Left ventricle myocardium superior (tissue), 1 donor: ENCODE results near the gene LYZL2. TPM values are rescaled to one million over a fixed set of nuclear protein-coding genes. Genes with fewer than 3 reads are reported as not detected.
A peak's percentile ranks its signal among the peaks of the same experiment; 100 is the strongest.
"Not testable (repeated sequence)": the region's sequence is repeated elsewhere in the genome, so short reads cannot be mapped to it uniquely, and the experiment has no call there.

ENCODE experiments used
- ATAC-seq: fragments of 200-7000 bp; cut with Tn5 transposase; one replicate; pipeline ENCODE4 v1.9.1; 2020; ENCODE audit warnings: mild to moderate bottlenecking, moderate library complexity
- DNase-seq: peaks from one replicate; pipeline ENCODE4 v3.0.0-alpha.2; 2020
- intact Hi-C: fragments of 100-400 bp; cut with micrococcal nuclease; formaldehyde crosslinking; loops from one replicate; pipeline ENCODE4 v1.11.0; 2022
- total RNA-seq: library from RNA; stranded (reverse); fragmentation: NEBNext Ultra II Directional; extraction: Animal tissue kit (Norgen Biotek cat#: 25700); gene quantifications from one replicate; pipeline ENCODE4 v1.2.1, GENCODE V29; 2021
- donor health status: DM: no; HTN: yes; CAD: no; lungs with severe emphysema.

The LYZL2 gene
- total RNA-seq, 1 donor from 2014 or later = not detected

- intact Hi-C loops = not testable (repeated sequence)
- peak; percentile 84 for ATAC-seq
- peak; percentile 72 for DNase-seq
Measured at GRCh38 chr10:30643557-30644199, 14.1 kb upstream of the LYZL2 start.

- intact Hi-C loops, ATAC-seq, DNase-seq: not testable (repeated sequence)
Measured at GRCh38 chr10:30642856-30643255, 13.3 kb upstream of the LYZL2 start.

GRCh38 chr10:30639946-30640786 lies 10.6 kb upstream of the LYZL2 start:
- DNase-seq = no peak
- peak; percentile 52 for ATAC-seq
- intact Hi-C loops = no loop called here

- ATAC-seq (no peak), DNase-seq (no peak)
- intact Hi-C loops = no loop called here
Measured at GRCh38 chr10:30637881-30638467, 8.4 kb upstream of the LYZL2 start.

GRCh38 chr10:30631188-30631587 lies 1.6 kb upstream of the LYZL2 start:
- ATAC-seq (no peak), DNase-seq (no peak)
- intact Hi-C loops = no loop called here

GRCh38 chr10:30630571-30630970 lies 1.0 kb upstream of the LYZL2 start:
- DNase-seq (no peak), ATAC-seq (no peak)
- intact Hi-C loops = no loop called here

GRCh38 chr10:30628576-30628975 lies 977 bp downstream of the LYZL2 start:
- DNase-seq, ATAC-seq, intact Hi-C loops: not testable (repeated sequence)

- intact Hi-C loops, ATAC-seq, DNase-seq: not testable (repeated sequence)
Measured at GRCh38 chr10:30626837-30627236, 2.7 kb downstream of the LYZL2 start.

GRCh38 chr10:30626196-30626595 lies 3.4 kb downstream of the LYZL2 start:
- DNase-seq, ATAC-seq, intact Hi-C loops: not testable (repeated sequence)

GRCh38 chr10:30625080-30625479 lies 4.5 kb downstream of the LYZL2 start:
- ATAC-seq (no peak), DNase-seq (no peak)
- intact Hi-C loops = no loop called here

- intact Hi-C loops = no loop called here
- DNase-seq = no peak
- no peak for ATAC-seq
Measured at GRCh38 chr10:30619966-30620365, 9.6 kb downstream of the LYZL2 start.

GRCh38 chr10:30617070-30617469 lies 12.5 kb downstream of the LYZL2 start:
- intact Hi-C loops = no loop called here
- ATAC-seq = no peak
- DNase-seq = no peak

GRCh38 chr10:30611041-30611440 lies 18.5 kb downstream of the LYZL2 start:
- intact Hi-C loops, ATAC-seq, DNase-seq: not testable (repeated sequence)

GRCh38 chr10:30607814-30608213 lies 21.7 kb downstream of the LYZL2 start:
- intact Hi-C loops = no loop called here
- ATAC-seq (no peak), DNase-seq (no peak)

GRCh38 chr10:30606313-30606712 lies 23.2 kb downstream of the LYZL2 start:
- DNase-seq (no peak), ATAC-seq (no peak)
- intact Hi-C loops = no loop called here

GRCh38 chr10:30605341-30606121 lies 24.0 kb downstream of the LYZL2 start:
- intact Hi-C loops, DNase-seq: not testable (repeated sequence)
- peak; percentile 65 for ATAC-seq

GRCh38 chr10:30603589-30603988 lies 26.0 kb downstream of the LYZL2 start:
- DNase-seq = no peak
- intact Hi-C loops = no loop called here
- no peak for ATAC-seq

GRCh38 chr10:30602747-30603146 lies 26.8 kb downstream of the LYZL2 start:
- DNase-seq (no peak), ATAC-seq (no peak)
- intact Hi-C loops = no loop called here

- intact Hi-C loops = no loop called here
- ATAC-seq (no peak), DNase-seq (no peak)
Measured at GRCh38 chr10:30600005-30600404, 29.5 kb downstream of the LYZL2 start.
